Measurements from ENCODE around the gene F13A1. TPM values are rescaled to one million over a fixed set of nuclear protein-coding genes. Genes with fewer than 3 reads are reported as not detected.

Gene F13A1
- total and polyA plus RNA-seq, 2 donors from 2014 or later, result 28.9 to 275 TPM

DNA sequence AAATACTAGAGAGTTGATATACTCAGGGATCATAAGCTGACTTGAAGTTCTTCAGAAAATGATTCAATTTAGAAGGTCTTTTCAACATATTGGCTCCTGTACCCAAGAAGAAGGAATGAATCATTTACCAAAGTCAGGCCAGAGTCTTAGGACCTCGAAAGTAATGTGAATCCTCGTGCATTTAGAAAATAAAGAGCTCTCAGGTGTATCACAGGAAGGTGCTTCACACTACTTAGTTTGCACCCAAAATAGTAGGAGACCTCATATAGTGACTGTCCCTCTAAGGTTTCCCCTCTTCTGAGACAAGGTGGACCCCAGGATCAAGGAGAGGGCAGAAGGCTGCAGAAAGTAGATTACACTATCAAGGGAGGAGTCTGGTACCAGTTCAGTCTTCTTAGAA lies 71.8 kb downstream of the F13A1 start:
- TF ChIP-seq, protein P1, sequence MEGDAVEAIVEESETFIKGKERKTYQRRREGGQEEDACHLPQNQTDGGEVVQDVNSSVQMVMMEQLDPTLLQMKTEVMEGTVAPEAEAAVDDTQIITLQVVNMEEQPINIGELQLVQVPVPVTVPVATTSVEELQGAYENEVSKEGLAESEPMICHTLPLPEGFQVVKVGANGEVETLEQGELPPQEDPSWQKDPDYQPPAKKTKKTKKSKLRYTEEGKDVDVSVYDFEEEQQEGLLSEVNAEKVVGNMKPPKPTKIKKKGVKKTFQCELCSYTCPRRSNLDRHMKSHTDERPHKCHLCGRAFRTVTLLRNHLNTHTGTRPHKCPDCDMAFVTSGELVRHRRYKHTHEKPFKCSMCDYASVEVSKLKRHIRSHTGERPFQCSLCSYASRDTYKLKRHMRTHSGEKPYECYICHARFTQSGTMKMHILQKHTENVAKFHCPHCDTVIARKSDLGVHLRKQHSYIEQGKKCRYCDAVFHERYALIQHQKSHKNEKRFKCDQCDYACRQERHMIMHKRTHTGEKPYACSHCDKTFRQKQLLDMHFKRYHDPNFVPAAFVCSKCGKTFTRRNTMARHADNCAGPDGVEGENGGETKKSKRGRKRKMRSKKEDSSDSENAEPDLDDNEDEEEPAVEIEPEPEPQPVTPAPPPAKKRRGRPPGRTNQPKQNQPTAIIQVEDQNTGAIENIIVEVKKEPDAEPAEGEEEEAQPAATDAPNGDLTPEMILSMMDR (IDR thresholded peaks at IDR 0.05; ENCODE audit: borderline replicate concordance, extremely low read depth, insufficient read depth), result no peak
- intact Hi-C loops (cut with DNase I), result no loop called here
- no peak for FAIRE-seq

DNA sequence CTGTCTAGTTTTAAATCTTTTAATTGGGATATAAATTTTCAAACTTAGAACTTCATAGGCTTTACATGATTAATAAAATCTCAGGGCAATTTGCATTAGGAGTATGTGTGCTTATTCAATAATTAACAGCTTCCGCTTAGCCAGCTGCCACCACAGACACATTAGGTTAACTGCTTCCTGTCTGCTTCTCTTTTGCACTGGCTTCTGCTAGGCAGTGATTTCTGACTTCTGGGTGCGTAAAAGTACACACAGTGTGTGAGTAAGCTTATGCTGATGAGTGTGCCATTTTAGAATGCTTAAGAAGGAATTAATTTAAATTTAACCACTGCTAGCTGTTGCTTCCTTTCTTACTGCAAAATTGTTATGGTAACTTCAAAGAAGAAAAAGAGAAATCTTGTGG lies 73.9 kb downstream of the F13A1 start:
- Histone ChIP-seq H3K9ac (ENCODE audit: low read length in 3 of 3) (no peak overlapping the region), H3K9me3 (ENCODE audit: control insufficient read depth in 2 of 3, insufficient read depth in 1 of 3, low read length in 3 of 3) (no peaks in the 10 kb centered on the region), H3K4me1 (ENCODE audit: control insufficient read depth in 2 of 3, insufficient read depth in 2 of 3, low read depth in 1 of 3, low read length in 3 of 3) (peaks cover 0 to 4% (median 0%) of the 10 kb centered on the region in 3 donors), H3K27me3 (ENCODE audit: control insufficient read depth, insufficient read depth, low read length) (no peaks in the 10 kb centered on the region), H3K27ac (ENCODE audit: low read depth in 2 of 2, low read length in 2 of 2) (no peak overlapping the region), H3K4me3 (ENCODE audit: low read length in 3 of 3) (no peak overlapping the region), H3K36me3 (ENCODE audit: control insufficient read depth in 2 of 3, insufficient read depth in 3 of 3, low read length in 3 of 3) (no peaks in the 10 kb centered on the region)
- FAIRE-seq, result no peak
- TF ChIP-seq, protein P1 (IDR thresholded peaks at IDR 0.05; ENCODE audit: borderline replicate concordance, extremely low read depth, insufficient read depth), result no peak
- intact Hi-C loops (cut with DNase I), result no loop called here
- DNase-seq, result peak in 2 of 5 donors; percentile 41 to 51

More for the DNA sequence above, 71.8 kb downstream of the F13A1 start:
- Histone ChIP-seq H3K27me3 (ENCODE audit: control insufficient read depth, insufficient read depth, low read length) (no peaks in the 10 kb centered on the region), H3K36me3 (ENCODE audit: control insufficient read depth in 2 of 3, insufficient read depth in 3 of 3, low read length in 3 of 3) (no peaks in the 10 kb centered on the region), H3K9me3 (ENCODE audit: control insufficient read depth in 2 of 3, insufficient read depth in 1 of 3, low read length in 3 of 3) (no peaks in the 10 kb centered on the region), H3K4me3 (ENCODE audit: low read length in 3 of 3) (no peak overlapping the region), H3K27ac (ENCODE audit: low read depth in 2 of 2, low read length in 2 of 2) (no peak overlapping the region), H3K9ac (ENCODE audit: low read length in 3 of 3) (no peak overlapping the region), H3K4me1 (ENCODE audit: control insufficient read depth in 2 of 3, insufficient read depth in 2 of 3, low read depth in 1 of 3, low read length in 3 of 3) (peaks cover 0 to 4% (median 0%) of the 10 kb centered on the region in 3 donors)
- no peak for DNase-seq

DNA sequence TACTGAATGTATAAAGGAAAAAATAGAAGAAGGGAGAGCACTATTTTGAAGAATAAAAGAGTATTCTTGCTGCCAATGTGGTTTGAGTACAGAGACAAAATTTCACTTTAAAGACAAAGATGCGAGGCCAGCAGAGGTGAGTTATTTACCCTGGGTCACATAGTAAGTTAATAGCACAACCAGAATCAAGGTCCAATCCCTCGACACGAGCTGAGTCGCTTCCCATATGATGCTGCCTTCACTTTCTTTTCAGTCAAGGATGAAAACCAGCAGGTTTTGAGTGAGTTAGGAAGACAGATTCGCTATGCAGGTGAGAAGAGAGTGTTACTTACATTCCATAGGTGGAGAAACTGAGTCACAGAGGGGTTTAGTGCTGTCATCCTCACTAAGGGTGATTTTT lies 75.8 kb downstream of the F13A1 start:
- DNase-seq (no peak), FAIRE-seq (no peak)
- Histone ChIP-seq H3K4me1 (ENCODE audit: control insufficient read depth in 2 of 3, insufficient read depth in 2 of 3, low read depth in 1 of 3, low read length in 3 of 3) (peaks cover 0 to 4% (median 0%) of the 10 kb centered on the region in 3 donors), H3K27ac (ENCODE audit: low read depth in 2 of 2, low read length in 2 of 2) (no peak overlapping the region), H3K27me3 (ENCODE audit: control insufficient read depth, insufficient read depth, low read length) (no peaks in the 10 kb centered on the region), H3K36me3 (ENCODE audit: control insufficient read depth in 2 of 3, insufficient read depth in 3 of 3, low read length in 3 of 3) (no peaks in the 10 kb centered on the region), H3K9me3 (ENCODE audit: control insufficient read depth in 2 of 3, insufficient read depth in 1 of 3, low read length in 3 of 3) (no peaks in the 10 kb centered on the region), H3K9ac (ENCODE audit: low read length in 3 of 3) (no peak overlapping the region), H3K4me3 (ENCODE audit: low read length in 3 of 3) (peak overlapping the region in 2 of 3 donors; percentile 20 to 31)
- intact Hi-C loops (cut with DNase I), result no loop called here
- TF ChIP-seq, protein P1 (IDR thresholded peaks at IDR 0.05; ENCODE audit: borderline replicate concordance, extremely low read depth, insufficient read depth), result no peak

DNA sequence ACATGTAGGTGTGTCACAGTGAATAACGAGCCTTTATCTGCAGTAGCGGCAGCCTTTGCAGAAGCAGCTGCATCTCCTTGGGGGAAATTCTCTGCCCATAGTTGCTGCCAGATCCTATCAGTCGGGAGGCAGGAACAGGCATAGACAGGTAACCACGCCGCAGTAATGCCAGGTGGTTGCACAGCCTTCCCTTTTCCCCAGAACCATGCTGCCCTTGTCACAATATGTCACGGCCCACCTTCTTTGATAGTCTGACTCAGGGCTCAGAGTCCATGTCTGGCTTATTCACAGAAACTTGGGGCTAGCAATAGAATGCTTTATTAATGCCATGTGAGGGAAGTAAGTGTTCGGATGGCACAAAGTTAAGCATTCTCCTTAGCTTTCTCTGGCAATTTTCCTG lies 76.6 kb downstream of the F13A1 start:
- no peak for FAIRE-seq

More for the DNA sequence above, 76.6 kb downstream of the F13A1 start:
- intact Hi-C loops (cut with DNase I), result no loop called here
- Histone ChIP-seq H3K36me3 (ENCODE audit: control insufficient read depth in 2 of 3, insufficient read depth in 3 of 3, low read length in 3 of 3) (no peaks in the 10 kb centered on the region), H3K27me3 (ENCODE audit: control insufficient read depth, insufficient read depth, low read length) (no peaks in the 10 kb centered on the region), H3K27ac (ENCODE audit: low read depth in 2 of 2, low read length in 2 of 2) (no peak overlapping the region), H3K4me1 (ENCODE audit: control insufficient read depth in 2 of 3, insufficient read depth in 2 of 3, low read depth in 1 of 3, low read length in 3 of 3) (peaks cover 0 to 4% (median 0%) of the 10 kb centered on the region in 3 donors), H3K9me3 (ENCODE audit: control insufficient read depth in 2 of 3, insufficient read depth in 1 of 3, low read length in 3 of 3) (no peaks in the 10 kb centered on the region), H3K9ac (ENCODE audit: low read length in 3 of 3) (no peak overlapping the region), H3K4me3 (ENCODE audit: low read length in 3 of 3) (no peak overlapping the region)
- DNase-seq, result no peak
- TF ChIP-seq, protein P1 (IDR thresholded peaks at IDR 0.05; ENCODE audit: borderline replicate concordance, extremely low read depth, insufficient read depth), result no peak
